HCT116 (cell line): ENCODE measurements around the gene GPC5. TPM values are rescaled to one million over a fixed set of nuclear protein-coding genes. Genes with fewer than 3 reads are reported as not detected.

Experiments
- ATAC-seq: fragments of 200-7000 bp; cut with Tn5 transposase; 2 replicates; pipeline ENCODE4 v1.9.1; 2020; ENCODE audit warnings: mild to moderate bottlenecking, moderate library complexity
- BruUV-seq: library from RNA; stranded (reverse); fragments of 400-500 nt; replicated peaks from 2 replicates; lab custom pipeline; 2021; lab: Mats Ljungman, UMichigan
- CTCF ChIA-PET: fragments of 300-600 bp; sonication (Branson Sonifier 250); formaldehyde crosslinking; loops from one replicate; lab custom pipeline; 2021; ENCODE audit warnings: antibody characterized with exemption; lab: Charles Lee
- POLR2A ChIA-PET: fragments of 300-600, 350-600 bp; sonication (Branson Sonifier 250); formaldehyde crosslinking; loops from one replicate; lab custom pipeline; 2021; ENCODE audit warnings: antibody characterized with exemption; lab: Charles Lee
- RAD21 ChIA-PET, 2 experiments: fragments of 300-600 bp; sonication (Branson Sonifier 250); formaldehyde crosslinking; loops; one replicate each; lab custom pipeline; 2023; ENCODE audit warnings: low total read pairs in 2 of 2; ENCODE audit not compliant: uncharacterized antibody in 2 of 2, unreplicated experiment in 2 of 2, low non-redundant PET in 1 of 2; lab: Charles Lee
- DNase-seq: peaks from one replicate; pipeline ENCODE4 v3.0.0-alpha.2; 2010; ENCODE audit warnings: low read depth, low spot score
- H2AFZ ChIP-seq: fragments of 200-600 bp; shearing (Covaris generic), sonication (generic); 2 replicates; pipeline ENCODE4 v1.6.1; 2017; ENCODE audit warnings: low read depth, mixed run types, mixed read lengths, antibody characterized with exemption, low read length; ENCODE audit not compliant: poor library complexity, severe bottlenecking
- H3K27ac ChIP-seq: 2 replicates; pipeline ENCODE4 v1.5.1; 2012; ENCODE audit warnings: low read depth, low read length
- H3K27me3 ChIP-seq: fragments of 200-600 bp; sonication (generic); 2 replicates; pipeline ENCODE4 v1.6.1; 2016; ENCODE audit warnings: mixed run types, low read length, mixed read lengths; ENCODE audit not compliant: insufficient read depth
- H3K36me3 ChIP-seq, 2 experiments: fragments of 200-500 bp in 1 of 2; fragments of 200-600 bp in 1 of 2; sonication (Bioruptor generic) in 1 of 2; sonication (generic) in 1 of 2; 2 replicates each; pipeline versions ENCODE4 v1.5.1 to v1.6.1; 2014 to 2016; ENCODE audit warnings: low read length in 2 of 2, inconsistent platforms in 1 of 2, mixed read lengths in 1 of 2, mixed run types in 1 of 2; ENCODE audit not compliant: insufficient read depth in 2 of 2, control insufficient read depth in 1 of 2
- H3K4me1 ChIP-seq, 2 experiments: fragments of 200-600 bp in 1 of 2; sonication (generic) in 1 of 2; 2 replicates each; pipeline versions ENCODE4 v1.5.1 to v1.6.1; 2012 to 2017; ENCODE audit warnings: low read length in 2 of 2, inconsistent platforms in 1 of 2, mild to moderate bottlenecking in 1 of 2, mixed read lengths in 1 of 2, mixed run types in 1 of 2, moderate library complexity in 1 of 2; ENCODE audit not compliant: insufficient read depth in 2 of 2, control insufficient read depth in 1 of 2
- H3K4me2 ChIP-seq: fragments of 200-600 bp; sonication (generic); 2 replicates; pipeline ENCODE4 v1.6.1; 2017; ENCODE audit warnings: mixed run types, low read length, mixed read lengths
- H3K4me3 ChIP-seq, 2 experiments: fragments of 200-600 bp in 1 of 2; sonication (generic) in 1 of 2; replicated peaks in 1 of 2; 2 replicates each; pipeline ENCODE4 v1.5.1; 2011 to 2016; ENCODE audit warnings: low read length in 2 of 2, control low read depth in 1 of 2, low read depth in 1 of 2, mild to moderate bottlenecking in 1 of 2, mixed read lengths in 1 of 2, mixed run types in 1 of 2
- H3K79me2 ChIP-seq: fragments of 200-600 bp; sonication (generic); 2 replicates; pipeline ENCODE4 v1.6.1; 2017; ENCODE audit warnings: mild to moderate bottlenecking, mixed run types, low read length, moderate library complexity, mixed read lengths; ENCODE audit not compliant: insufficient read depth
- H3K9ac ChIP-seq: fragments of 200-600 bp; sonication (generic); 2 replicates; pipeline ENCODE4 v1.6.1; 2016; ENCODE audit warnings: low read length, mixed read lengths
- H3K9me2 ChIP-seq: fragments of 200-600 bp; sonication (generic), shearing (Covaris generic); 2 replicates; pipeline ENCODE4 v1.6.1; 2017; ENCODE audit warnings: mixed run types, mild to moderate bottlenecking, moderate library complexity; ENCODE audit not compliant: insufficient read depth
- H3K9me3 ChIP-seq, 2 experiments: fragments of 200-500 bp in 1 of 2; fragments of 200-600 bp in 1 of 2; sonication (Bioruptor generic) in 1 of 2; sonication (generic) in 1 of 2; 2 replicates each; pipeline ENCODE4 v1.6.1; 2014 to 2017; ENCODE audit warnings: low read length in 2 of 2, mixed read lengths in 2 of 2, inconsistent platforms in 1 of 2, low read depth in 1 of 2, mild to moderate bottlenecking in 1 of 2, mixed run types in 1 of 2, moderate library complexity in 1 of 2; ENCODE audit not compliant: control insufficient read depth in 1 of 2, insufficient read depth in 1 of 2
- H4K20me1 ChIP-seq: fragments of 200-600 bp; sonication (generic), shearing (Covaris generic); 2 replicates; pipeline ENCODE4 v1.6.1; 2017; ENCODE audit warnings: mixed run types, mild to moderate bottlenecking, moderate library complexity; ENCODE audit not compliant: insufficient read depth
- CBX3 ChIP-seq: IDR thresholded peaks from 2 replicates; pipeline ENCODE4 v1.6.1; 2012; ENCODE audit warnings: low read depth
- CEBPB ChIP-seq: IDR thresholded peaks from 2 replicates; pipeline ENCODE4 v1.6.1; 2012; ENCODE audit warnings: low read depth
- ELF1 ChIP-seq: IDR thresholded peaks from 2 replicates; pipeline ENCODE4 v1.6.1; 2012; ENCODE audit warnings: low read depth, borderline replicate concordance
- EZH2 ChIP-seq: fragments of 200-600 bp; sonication (generic); IDR thresholded peaks from 2 replicates; pipeline ENCODE4 v1.6.1; 2017; ENCODE audit warnings: antibody characterized with exemption, mixed run types
- FOSL1 ChIP-seq: IDR thresholded peaks from 2 replicates; pipeline ENCODE4 v1.6.1; 2012; ENCODE audit warnings: low read depth
- MAX ChIP-seq: IDR thresholded peaks from 2 replicates; pipeline ENCODE4 v1.6.1; 2012
- SIN3A ChIP-seq: IDR thresholded peaks from 2 replicates; pipeline ENCODE4 v1.6.1; 2012; ENCODE audit warnings: low read depth
- SRF ChIP-seq: IDR thresholded peaks from 2 replicates; pipeline ENCODE4 v1.6.1; 2012; ENCODE audit warnings: low read depth
- YY1 ChIP-seq: IDR thresholded peaks from 2 replicates; pipeline ENCODE4 v1.6.1; 2011; ENCODE audit warnings: low read length, low read depth, moderate library complexity, mild to moderate bottlenecking; ENCODE audit not compliant: insufficient replicate concordance; ENCODE audit errors: extremely low read depth
- ZFX ChIP-seq: fragments of 450-650 bp; IDR thresholded peaks from 2 replicates; pipeline ENCODE4 v1.6.1; 2017
- ZNF274 ChIP-seq: fragments of 200-500 bp; sonication (Bioruptor generic); IDR thresholded peaks from 2 replicates; pipeline ENCODE4 v1.6.1; 2014; ENCODE audit warnings: mild to moderate bottlenecking, low read depth, low read length, inconsistent platforms
- intact Hi-C: fragments of 100-400 bp; cut with micrococcal nuclease; formaldehyde crosslinking; loops from 2 replicates; pipeline ENCODE4 v1.10.0; 2022
- total RNA-seq: library from RNA; stranded (reverse); gene quantifications from one replicate; pipeline ENCODE4 v1.2.1, GENCODE V29; 2021; ENCODE audit not compliant: unreplicated experiment

GPC5 gene
- total RNA-seq, 1 experiment from 2014 or later = not detected

GRCh38 chr13:91355099-91355825 lies 43.2 kb upstream of the GPC5 start:
- H3K27ac ChIP-seq = no peak overlapping the region
- CTCF ChIA-PET = no interaction called here
- peaks cover 30% of the 10 kb centered on the region for H3K79me2 ChIP-seq
- no peak overlapping the region for H3K9ac ChIP-seq
- no peaks in the 10 kb centered on the region for H3K27me3 ChIP-seq
- H3K4me3 ChIP-seq = no peak overlapping the region
- no peaks in the 10 kb centered on the region; a peak in 1 of 4 replicates for H3K4me1 ChIP-seq
- H4K20me1 ChIP-seq = peaks cover 47% of the 10 kb centered on the region; the same call in 1 of the 2 replicates
- H3K36me3 ChIP-seq = peaks cover 47 to 49% of the 10 kb centered on the region in 2 experiments
- BruUV-seq = no TSS peak
- H3K9me3 ChIP-seq = no peaks in the 10 kb centered on the region
- RAD21 ChIA-PET = no interaction called here
- POLR2A ChIA-PET = interaction anchor here (0.6 kb wide), 1 partner anchor 10 kb away, joined by 3 read pairs; no protein-coding TSS in a partner anchor
- no peak overlapping the region for H2AFZ ChIP-seq
- H3K4me2 ChIP-seq = no peak overlapping the region
- intact Hi-C loops = no loop called here
- ATAC-seq (no peak), DNase-seq (no peak)
- TF ChIP-seq EZH2 (no peak), YY1 (no peak), SIN3A (no peak), SRF (no peak), MAX (no peak), CBX3 (no peak), FOSL1 (no peak), CEBPB (no peak), ZFX (no peak), ELF1 (no peak), ZNF274 (no peak)
- no peaks in the 10 kb centered on the region for H3K9me2 ChIP-seq
